ENCODE data around the gene COPS3. TPM values are rescaled to one million over a fixed set of nuclear protein-coding genes. Genes with fewer than 3 reads are reported as not detected.

COPS3 gene
- polyA plus RNA-seq, 4 donors = 42.9 to 58.9 (median 48.0) TPM

DNA sequence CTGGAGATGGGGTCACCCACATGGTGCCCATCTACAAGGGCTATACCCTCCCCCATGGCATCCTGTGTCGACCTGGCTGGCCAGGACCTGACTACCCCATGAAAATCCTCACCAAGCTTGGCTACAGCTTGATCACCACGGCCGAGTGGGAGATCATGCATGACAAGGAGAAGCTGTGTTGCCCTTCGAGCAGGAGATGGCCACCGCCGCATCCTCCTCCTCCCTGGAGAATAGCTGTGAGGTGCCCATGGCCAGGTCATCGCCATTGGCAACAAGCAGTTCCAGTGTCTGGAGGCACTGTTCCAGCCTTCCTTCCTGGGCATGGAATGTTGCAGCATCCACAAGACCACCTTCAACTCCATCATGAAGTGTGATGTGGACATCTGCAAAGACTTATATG is 38.8 kb downstream of the COPS3 start:
- Histone ChIP-seq H3K9me3 (ENCODE audit: control insufficient read depth in 2 of 2, insufficient read depth in 1 of 2, low read depth in 1 of 2, low read length in 1 of 2) (no peaks in the 10 kb centered on the region), H3K27me3 (ENCODE audit: control insufficient read depth in 3 of 3, insufficient read depth in 3 of 3, low read length in 3 of 3) (no peaks in the 10 kb centered on the region), H3K4me3 (ENCODE audit: low read depth in 1 of 3, low read length in 3 of 3) (no peak overlapping the region), H3K4me1 (ENCODE audit: control insufficient read depth in 3 of 3, insufficient read depth in 2 of 3, low read depth in 1 of 3, low read length in 2 of 3) (no peaks in the 10 kb centered on the region), H3K27ac (ENCODE audit: low read depth in 1 of 3, low read length in 2 of 3) (no peak overlapping the region), H3K36me3 (ENCODE audit: control insufficient read depth in 3 of 3, insufficient read depth in 2 of 3, low read depth in 1 of 3, low read length in 3 of 3) (peaks cover 3 to 20% (median 6%) of the 10 kb centered on the region in 3 donors)
- FAIRE-seq (no peak), DNase-seq (no peak)
- WGBS, 3 donors = 91 to 95% (median 92%) methylated on average over 7 of the region's 7 CpGs

DNA sequence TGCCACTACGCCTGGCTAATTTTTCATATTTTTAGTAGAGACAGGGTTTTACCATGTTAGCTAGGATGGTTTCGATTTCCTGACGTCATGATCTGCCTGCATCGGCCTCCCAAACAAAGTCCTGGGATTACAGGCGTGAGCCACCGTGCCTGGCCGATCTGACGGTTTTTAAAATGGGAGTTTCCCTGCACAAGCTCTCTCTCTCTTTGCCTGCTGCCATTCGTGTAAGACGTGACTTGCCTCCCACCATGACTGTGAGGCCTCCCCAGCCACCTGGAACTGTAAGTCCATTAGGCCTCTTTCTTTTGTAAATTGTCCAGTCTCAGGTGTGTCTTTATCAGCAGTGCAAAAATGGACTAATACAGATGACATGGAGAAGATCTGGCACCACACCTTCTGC is 39.4 kb downstream of the COPS3 start:
- FAIRE-seq (no peak), DNase-seq (no peak)
- no peaks in the 10 kb centered on the region for H3K27me3 ChIP-seq (ENCODE audit: control insufficient read depth in 3 of 3, insufficient read depth in 3 of 3, low read length in 3 of 3)
- 88 to 91% (median 90%) methylated on average over 10 of the region's 10 CpGs for WGBS, 3 donors
- no peaks in the 10 kb centered on the region for H3K4me1 ChIP-seq (ENCODE audit: control insufficient read depth in 3 of 3, insufficient read depth in 2 of 3, low read depth in 1 of 3, low read length in 2 of 3)
- H3K36me3 ChIP-seq (ENCODE audit: control insufficient read depth in 3 of 3, insufficient read depth in 2 of 3, low read depth in 1 of 3, low read length in 3 of 3) = peaks cover 0 to 15% (median 3%) of the 10 kb centered on the region in 3 donors
- H3K9me3 ChIP-seq (ENCODE audit: control insufficient read depth in 2 of 2, insufficient read depth in 1 of 2, low read depth in 1 of 2, low read length in 1 of 2) = no peaks in the 10 kb centered on the region
- H3K27ac ChIP-seq (ENCODE audit: low read depth in 1 of 3, low read length in 2 of 3) = no peak overlapping the region
- H3K4me3 ChIP-seq (ENCODE audit: low read depth in 1 of 3, low read length in 3 of 3) = no peak overlapping the region

DNA sequence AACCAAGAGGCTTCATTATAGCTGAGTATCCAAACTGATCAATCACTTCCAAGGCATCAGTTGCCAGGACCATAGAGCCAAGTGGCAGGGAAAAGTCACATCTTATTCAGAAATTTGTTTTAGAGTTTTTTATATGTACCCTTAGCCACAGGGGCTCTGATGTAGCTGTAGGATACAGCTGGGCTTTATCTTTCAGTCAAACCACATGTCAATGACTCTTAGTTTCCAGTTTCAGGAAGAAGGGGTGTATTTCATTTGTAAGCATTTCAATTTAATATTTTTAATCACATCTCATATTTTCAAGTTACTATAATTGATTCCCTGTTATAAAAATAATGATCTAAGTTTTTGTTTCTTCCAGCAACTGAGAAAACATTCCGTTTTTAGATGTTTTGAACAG is 41.2 kb downstream of the COPS3 start:
- no peak overlapping the region for H3K27ac ChIP-seq (ENCODE audit: low read depth in 1 of 3, low read length in 2 of 3)
- H3K27me3 ChIP-seq (ENCODE audit: control insufficient read depth in 3 of 3, insufficient read depth in 3 of 3, low read length in 3 of 3) = no peaks in the 10 kb centered on the region
- peaks cover 0 to 10% (median 0%) of the 10 kb centered on the region in 3 donors for H3K4me1 ChIP-seq (ENCODE audit: control insufficient read depth in 3 of 3, insufficient read depth in 2 of 3, low read depth in 1 of 3, low read length in 2 of 3)
- DNase-seq = no peak
- H3K36me3 ChIP-seq (ENCODE audit: control insufficient read depth in 3 of 3, insufficient read depth in 2 of 3, low read depth in 1 of 3, low read length in 3 of 3) = peaks cover 0 to 7% (median 0%) of the 10 kb centered on the region in 3 donors
- FAIRE-seq = no peak
- no peak overlapping the region for H3K4me3 ChIP-seq (ENCODE audit: low read depth in 1 of 3, low read length in 3 of 3)
- WGBS, 3 donors = 70 to 88% (median 83%) methylated on average over 1 of the region's 1 CpG
- H3K9me3 ChIP-seq (ENCODE audit: control insufficient read depth in 2 of 2, insufficient read depth in 1 of 2, low read depth in 1 of 2, low read length in 1 of 2) = no peaks in the 10 kb centered on the region

DNA sequence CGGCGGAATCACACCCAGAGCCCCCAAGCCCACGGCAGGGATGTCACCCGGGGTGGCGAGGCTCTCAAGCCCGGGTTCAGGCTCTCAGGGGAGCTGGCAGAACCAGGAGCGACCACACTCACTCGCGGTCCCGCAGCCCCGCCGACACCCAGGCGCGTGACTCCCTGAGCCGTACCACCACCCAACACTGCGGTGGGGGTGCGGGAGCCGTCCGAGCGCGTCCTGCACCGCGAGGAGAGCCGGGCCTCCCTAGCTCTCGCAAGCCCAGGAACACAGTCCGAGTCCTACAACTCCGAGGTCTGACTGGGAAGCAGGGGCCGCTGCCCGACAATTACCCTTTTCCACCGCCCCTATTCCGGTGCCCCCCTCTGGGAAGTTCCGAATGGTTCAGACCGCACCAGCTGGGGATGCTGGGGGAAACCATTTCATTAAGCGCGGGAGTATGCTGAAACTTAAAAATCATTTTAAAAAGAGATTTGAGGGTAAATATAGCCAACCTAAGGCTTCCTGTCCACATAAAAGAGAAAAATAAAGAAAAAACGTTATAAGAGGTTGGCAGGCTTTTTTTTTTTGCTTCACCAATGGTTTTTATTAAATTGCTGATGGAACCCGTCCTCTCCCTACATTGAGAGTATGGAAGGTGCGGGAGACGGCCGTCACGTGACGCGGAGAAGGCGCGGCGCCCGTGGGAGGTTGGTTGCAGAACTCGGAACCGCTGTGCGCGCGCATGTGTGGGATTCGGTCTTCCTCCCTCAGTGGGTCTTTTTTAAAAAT is 43.8 kb downstream of the COPS3 start, which contains the start of gene FLCN:
FLCN (minus strand) TSS at position 143 of the 774 bp plus-strand sequence. CDS start 9,031 bp downstream, outside the sequence.
- Histone ChIP-seq H3K9me3 (ENCODE audit: control insufficient read depth in 2 of 2, insufficient read depth in 1 of 2, low read depth in 1 of 2, low read length in 1 of 2) (no peaks in the 10 kb centered on the region), H3K4me3 (ENCODE audit: low read depth in 1 of 3, low read length in 3 of 3) (peak within 1 kb of the TSS; percentile 81 to 89 (median 88)), H3K27ac (ENCODE audit: low read depth in 1 of 3, low read length in 2 of 3) (peak within 1 kb of the TSS; percentile 88 to 98 (median 91)), H3K27me3 (ENCODE audit: control insufficient read depth in 3 of 3, insufficient read depth in 3 of 3, low read length in 3 of 3) (no peaks in the 10 kb centered on the region), H3K4me1 (ENCODE audit: control insufficient read depth in 3 of 3, insufficient read depth in 2 of 3, low read depth in 1 of 3, low read length in 2 of 3) (peaks cover 0 to 19% (median 2%) of the 10 kb centered on the region in 3 donors), H3K36me3 (ENCODE audit: control insufficient read depth in 3 of 3, insufficient read depth in 2 of 3, low read depth in 1 of 3, low read length in 3 of 3) (peaks cover 0 to 16% (median 0%) of the 10 kb centered on the region in 3 donors)
- FAIRE-seq (no peak), DNase-seq (peak; percentile 89 to 95)
- 0% methylated on average over 53 of the region's 53 CpGs for WGBS, 3 donors

DNA sequence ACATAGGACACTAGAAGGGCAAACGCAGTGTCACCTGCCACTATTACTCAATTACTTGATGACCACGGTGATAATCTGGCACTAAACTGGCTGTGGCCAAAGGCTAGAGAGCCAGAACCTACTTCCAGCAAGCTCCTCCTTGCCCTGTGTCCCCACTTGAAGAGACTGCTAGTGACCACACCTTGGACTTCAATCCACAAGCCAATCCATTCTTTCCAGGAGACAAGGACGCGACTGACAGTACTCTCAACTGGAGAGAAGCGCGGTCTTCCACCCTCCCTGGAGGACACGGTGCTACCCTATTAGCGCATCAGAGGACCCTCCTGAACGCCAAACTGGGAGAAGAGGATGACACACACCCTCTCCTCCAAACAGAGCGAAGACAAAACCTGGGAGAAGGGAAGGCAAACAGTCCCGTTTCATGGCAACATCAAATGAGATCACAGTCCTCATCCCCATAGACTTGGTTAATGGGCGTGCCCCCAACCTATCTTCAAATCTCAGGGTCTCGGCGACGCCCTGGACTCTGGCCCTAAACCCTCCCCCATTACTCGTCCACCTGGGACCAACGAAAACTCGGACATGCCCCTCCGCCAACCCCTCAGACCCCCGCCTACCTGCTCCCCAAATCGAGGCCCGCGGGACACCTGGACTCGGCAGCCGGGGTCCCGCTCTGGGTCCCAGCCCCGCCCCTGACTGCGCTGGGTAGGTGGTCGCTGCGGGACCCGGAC is 44.6 kb downstream of the COPS3 start:
- no peaks in the 10 kb centered on the region for H3K27me3 ChIP-seq (ENCODE audit: control insufficient read depth in 3 of 3, insufficient read depth in 3 of 3, low read length in 3 of 3)
- H3K9me3 ChIP-seq (ENCODE audit: control insufficient read depth in 2 of 2, insufficient read depth in 1 of 2, low read depth in 1 of 2, low read length in 1 of 2) = no peaks in the 10 kb centered on the region
- DNase-seq = peak; percentile 73 to 87
- FAIRE-seq = no peak
- H3K4me3 ChIP-seq (ENCODE audit: low read depth in 1 of 3, low read length in 3 of 3) = peak overlapping the region; percentile 81 to 89 (median 88)
- peak overlapping the region; percentile 88 to 98 (median 91) for H3K27ac ChIP-seq (ENCODE audit: low read depth in 1 of 3, low read length in 2 of 3)
- peaks cover 0 to 24% (median 2%) of the 10 kb centered on the region in 3 donors for H3K4me1 ChIP-seq (ENCODE audit: control insufficient read depth in 3 of 3, insufficient read depth in 2 of 3, low read depth in 1 of 3, low read length in 2 of 3)
- H3K36me3 ChIP-seq (ENCODE audit: control insufficient read depth in 3 of 3, insufficient read depth in 2 of 3, low read depth in 1 of 3, low read length in 3 of 3) = peaks cover 0 to 20% (median 1%) of the 10 kb centered on the region in 3 donors
- WGBS, 3 donors = 1 to 3% (median 1%) methylated on average over 31 of the region's 31 CpGs

DNA sequence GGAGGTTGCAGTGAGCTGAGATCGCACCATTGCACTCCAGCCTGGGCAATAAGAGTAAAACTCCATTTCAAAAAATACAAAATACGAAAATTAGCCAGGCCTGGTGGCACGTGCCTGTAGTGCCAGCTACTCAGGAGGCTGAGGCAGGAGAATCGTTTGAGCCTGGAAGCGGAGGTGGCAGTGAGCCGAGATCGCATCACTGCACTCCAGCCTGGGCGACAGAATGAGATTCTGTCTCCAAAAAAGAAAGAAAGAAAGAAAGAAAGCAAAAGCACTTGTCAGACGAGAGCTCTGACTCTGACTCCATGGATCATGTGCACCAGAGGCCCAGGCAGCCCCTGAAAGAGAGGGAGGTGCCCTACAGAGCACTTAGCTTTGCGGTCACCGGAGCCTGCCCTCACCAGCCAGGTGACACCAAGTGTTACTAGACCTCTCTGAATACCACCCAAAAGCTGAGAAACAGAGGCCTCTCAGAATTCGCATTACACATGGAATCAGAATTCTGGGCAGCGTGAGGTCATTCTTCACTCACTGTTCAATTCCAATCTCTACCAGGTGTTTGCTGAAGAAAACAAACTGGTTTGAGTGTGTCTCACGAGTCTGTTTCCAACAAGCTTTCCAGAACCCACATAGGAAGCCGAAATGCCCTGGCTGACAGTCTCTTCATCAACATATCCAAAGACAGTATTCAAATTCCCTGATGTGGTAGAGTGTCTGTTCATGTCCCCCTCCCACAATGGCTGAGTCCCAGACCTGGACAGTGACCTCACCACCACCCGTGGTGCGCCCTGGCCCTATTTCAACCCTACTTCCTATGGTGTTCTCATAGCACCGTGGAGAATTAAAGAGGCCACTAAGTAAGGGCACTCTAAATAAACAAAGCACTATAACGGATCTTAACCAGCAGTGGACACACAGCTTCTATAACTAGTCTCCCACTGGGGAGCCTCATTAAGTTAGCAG is 45.6 kb downstream of the COPS3 start:
- peak; percentile 5 to 78 for DNase-seq
- FAIRE-seq = no peak
- Histone ChIP-seq H3K36me3 (ENCODE audit: control insufficient read depth in 3 of 3, insufficient read depth in 2 of 3, low read depth in 1 of 3, low read length in 3 of 3) (peaks cover 0 to 30% (median 7%) of the 10 kb centered on the region in 3 donors), H3K9me3 (ENCODE audit: control insufficient read depth in 2 of 2, insufficient read depth in 1 of 2, low read depth in 1 of 2, low read length in 1 of 2) (no peaks in the 10 kb centered on the region), H3K4me1 (ENCODE audit: control insufficient read depth in 3 of 3, insufficient read depth in 2 of 3, low read depth in 1 of 3, low read length in 2 of 3) (peaks cover 0 to 24% (median 2%) of the 10 kb centered on the region in 3 donors), H3K4me3 (ENCODE audit: low read depth in 1 of 3, low read length in 3 of 3) (peak overlapping the region; percentile 81 to 89 (median 88)), H3K27ac (ENCODE audit: low read depth in 1 of 3, low read length in 2 of 3) (peak overlapping the region; percentile 57 to 98 (median 91)), H3K27me3 (ENCODE audit: control insufficient read depth in 3 of 3, insufficient read depth in 3 of 3, low read length in 3 of 3) (no peaks in the 10 kb centered on the region)
- 51 to 54% (median 52%) methylated on average over 19 of the region's 19 CpGs for WGBS, 3 donors

DNA sequence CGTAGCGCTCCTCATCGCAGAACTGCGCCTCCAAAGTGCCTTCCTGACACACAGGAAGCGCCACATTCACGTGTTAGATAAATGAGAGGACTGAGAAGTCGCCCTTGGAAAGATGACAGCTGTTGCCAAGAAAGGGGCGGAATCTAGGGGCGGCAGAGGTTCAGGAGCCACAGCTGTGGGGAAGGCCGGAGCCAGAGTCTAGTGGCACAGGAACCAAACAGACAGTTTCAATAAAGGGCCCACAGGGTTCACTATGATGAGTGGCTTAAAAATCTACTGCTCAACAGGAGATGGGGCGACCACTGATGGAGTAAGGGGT is 48.8 kb downstream of the COPS3 start:
- DNase-seq (peak in 1 of 2 donors; percentile 15), FAIRE-seq (no peak)
- H3K27me3 ChIP-seq (ENCODE audit: control insufficient read depth in 3 of 3, insufficient read depth in 3 of 3, low read length in 3 of 3) = no peaks in the 10 kb centered on the region
- 61 to 68% (median 64%) methylated on average over 11 of the region's 11 CpGs for WGBS, 3 donors
- H3K4me1 ChIP-seq (ENCODE audit: control insufficient read depth in 3 of 3, insufficient read depth in 2 of 3, low read depth in 1 of 3, low read length in 2 of 3) = peaks cover 0 to 24% (median 2%) of the 10 kb centered on the region in 3 donors
- H3K9me3 ChIP-seq (ENCODE audit: control insufficient read depth in 2 of 2, insufficient read depth in 1 of 2, low read depth in 1 of 2, low read length in 1 of 2) = no peaks in the 10 kb centered on the region
- H3K4me3 ChIP-seq (ENCODE audit: low read depth in 1 of 3, low read length in 3 of 3) = no peak overlapping the region
- H3K27ac ChIP-seq (ENCODE audit: low read depth in 1 of 3, low read length in 2 of 3) = peak overlapping the region in 1 of 3 donors; percentile 61
- H3K36me3 ChIP-seq (ENCODE audit: control insufficient read depth in 3 of 3, insufficient read depth in 2 of 3, low read depth in 1 of 3, low read length in 3 of 3) = peaks cover 10 to 62% (median 30%) of the 10 kb centered on the region in 3 donors
